ENCODE measurements around the gene SRRT. TPM values are rescaled to one million over a fixed set of nuclear protein-coding genes. Genes with fewer than 3 reads are reported as not detected.

SRRT gene
- total and polyA plus RNA-seq, 2 of the 4 experiments (the other 2 are of a cell fraction), result 41.4 to 93.5 TPM

DNA sequence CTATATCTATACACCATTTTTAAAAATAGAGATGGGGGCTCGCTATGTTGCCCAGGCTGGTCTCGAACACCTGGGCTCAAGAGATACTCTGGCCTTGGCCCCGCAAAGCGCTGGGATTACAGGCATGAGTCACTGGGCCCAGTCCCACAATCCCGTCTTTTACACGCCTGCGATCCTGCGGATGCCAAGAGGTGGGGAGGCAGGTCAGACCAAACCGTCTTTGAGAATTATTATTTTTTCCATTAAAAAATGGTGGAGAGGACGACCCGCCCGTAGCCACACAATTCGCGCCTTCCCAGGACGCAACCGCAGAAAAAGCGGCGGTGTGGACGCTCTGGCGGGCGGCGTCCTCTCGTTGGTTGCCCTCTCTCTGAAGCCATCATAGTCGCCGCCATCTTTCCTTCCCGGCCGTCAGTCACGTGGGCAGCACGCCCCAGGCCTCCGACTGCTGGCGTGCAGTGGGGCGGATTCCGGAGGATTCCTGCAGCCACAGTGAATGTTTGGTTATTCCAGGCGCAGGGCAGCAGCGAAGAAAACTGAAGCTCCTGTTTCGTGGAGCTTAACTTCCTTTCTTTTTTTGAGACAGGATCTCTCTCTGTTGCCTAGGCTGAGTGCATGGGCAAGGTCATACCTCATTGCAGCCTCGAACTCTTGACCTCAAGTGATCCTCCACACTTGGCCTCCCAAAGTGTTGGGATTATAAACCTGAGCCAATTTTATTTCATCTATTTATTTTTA lies 37.6 kb upstream of the SRRT start:
- no peaks in the 10 kb centered on the region for H3K36me3 ChIP-seq (ENCODE audit: control insufficient read depth, insufficient read depth, low read length)
- peak overlapping the region; percentile 93 for H3K23ac ChIP-seq (ENCODE audit: low read depth, low read length)
- H3K14ac ChIP-seq (replicated peaks; ENCODE audit: low read depth, low read length), result peak overlapping the region; percentile 98
- peak overlapping the region; percentile 93 for H4K91ac ChIP-seq (ENCODE audit: insufficient read depth, low read depth, low read length)
- H3K4me2 ChIP-seq (ENCODE audit: low read depth, low read length), result peak overlapping the region; percentile 82
- ChIA-PET POLR2A (ENCODE audit: unreplicated experiment) (no interaction called here), CTCF (no interaction called here)
- H3K4me3 ChIP-seq (ENCODE audit: insufficient read depth, low read depth, low read length), result peak overlapping the region; percentile 33
- H3K4me1 ChIP-seq (ENCODE audit: control insufficient read depth, insufficient read depth, low read length), result no peaks in the 10 kb centered on the region
- no peaks in the 10 kb centered on the region; a peak in 1 of 4 replicates for H3K79me1 ChIP-seq (ENCODE audit: low read depth in 1 of 2, low read length in 2 of 2)
- peak overlapping the region; percentile 48 for H2BK120ac ChIP-seq (ENCODE audit: low read depth, low read length)
- in situ Hi-C loops (cut with MboI; ENCODE audit: low sequenced_read_pairs) (no loop called here), dilution Hi-C loops (cut with HindIII; ENCODE audit: low sequenced_read_pairs, unreplicated experiment) (no loop called here), intact Hi-C loops (cut with micrococcal nuclease) (loop anchor here (2.0 to 10.0 kb wide), 3 partner anchors 30 to 252 kb away; partner anchors contain the start of genes FBXO24, LRCH4 and TRIP6)
- ATAC-seq (ENCODE audit: low read depth) (peak; percentile 100), DNase-seq (peak; percentile 90)
- H3K4ac ChIP-seq (ENCODE audit: low read depth, low read length), result peak overlapping the region; percentile 97
- no peak overlapping the region; the same call in 2 of the 3 replicates for H2BK15ac ChIP-seq (ENCODE audit: low read depth, low read length)
- no peaks in the 10 kb centered on the region for H3K27me3 ChIP-seq (ENCODE audit: control insufficient read depth, insufficient read depth, low read length)
- H3K18ac ChIP-seq (ENCODE audit: low read depth, low read length), result peak overlapping the region; percentile 77
- H2AK5ac ChIP-seq (ENCODE audit: low read depth, low read length), result peak overlapping the region; percentile 83
- H2BK5ac ChIP-seq (ENCODE audit: low read depth, low read length, poor library complexity, severe bottlenecking), result peak overlapping the region; percentile 92
- BruUV-seq (replicated peaks), result no TSS peak
- H4K20me1 ChIP-seq (ENCODE audit: insufficient read depth, low read length), result no peaks in the 10 kb centered on the region
- peak overlapping the region; percentile 71 for H3K9ac ChIP-seq (ENCODE audit: low read depth, low read length)
- H3K9me3 ChIP-seq (ENCODE audit: control insufficient read depth, insufficient read depth, low read length), result no peaks in the 10 kb centered on the region
- 5% methylated on average over 20 of the region's 37 CpGs; no CpG with 5 or more reads in 1 of the 2 experiments for WGBS, 2 experiments (ENCODE audit: extremely low coverage in 2 of 2, insufficient read length in 1 of 2)
- no peaks in the 10 kb centered on the region; the same call in 1 of the 2 replicates for H3K9me1 ChIP-seq (ENCODE audit: insufficient read depth, low read length)
- peak overlapping the region; percentile 87 for H3K27ac ChIP-seq (ENCODE audit: insufficient read depth, low read length)
- peak overlapping the region; percentile 88 for H2AK9ac ChIP-seq (replicated peaks; ENCODE audit: low read depth, low read length, poor library complexity)
- H3K56ac ChIP-seq (ENCODE audit: extremely low read depth, insufficient read depth, low read length), result peak overlapping the region; percentile 81
- peak overlapping the region; percentile 96 for H4K5ac ChIP-seq (ENCODE audit: low read depth, low read length)
- H4K8ac ChIP-seq (ENCODE audit: low read depth in 2 of 2, low read length in 2 of 2), result peak overlapping the region; percentile 95 to 99
- H2AFZ ChIP-seq (replicated peaks; ENCODE audit: low read length, poor library complexity), result peak overlapping the region; percentile 91
- peak overlapping the region; percentile 53; the same call in 1 of the 2 replicates for H2BK20ac ChIP-seq (ENCODE audit: low read depth, low read length)
- TF ChIP-seq RAD21 (IDR thresholded peaks at IDR 0.05; ENCODE audit: low read length), result no peak
- no peak for TF ChIP-seq RCOR1 (IDR thresholded peaks at IDR 0.05; ENCODE audit: insufficient replicate concordance, low read length)
- TF ChIP-seq CHD1 (IDR thresholded peaks at IDR 0.05; ENCODE audit: low read depth, low read length), result no peak
- peak; percentile 92 for TF ChIP-seq BHLHE40 (IDR thresholded peaks at IDR 0.05; ENCODE audit: low read depth, low read length)
- no peak for TF ChIP-seq NFE2L2 (IDR thresholded peaks at IDR 0.05; ENCODE audit: low read depth, low read length)
- peak; percentile 81; the same call in 1 of the 2 replicates for TF ChIP-seq MXI1 (IDR thresholded peaks at IDR 0.05; ENCODE audit: borderline replicate concordance, low read depth, low read length)
- TF ChIP-seq FOS (IDR thresholded peaks at IDR 0.05; ENCODE audit: low read depth, low read length), result 0 out of 2 replicates have a peak, but pooled peaks have one; percentile 8
- no peak; the same call in 1 of the 2 replicates for TF ChIP-seq MAZ (IDR thresholded peaks at IDR 0.05; ENCODE audit: borderline replicate concordance, low read depth, low read length)
- no peak for TF ChIP-seq SMC3 (IDR thresholded peaks at IDR 0.05; ENCODE audit: low read depth, low read length)
- no peak for TF ChIP-seq MAFK (IDR thresholded peaks at IDR 0.05; ENCODE audit: low read depth, low read length)
- no peak for TF ChIP-seq POLR2A (IDR thresholded peaks at IDR 0.05; ENCODE audit: low read depth, low read length)
- TF ChIP-seq, protein P1, sequence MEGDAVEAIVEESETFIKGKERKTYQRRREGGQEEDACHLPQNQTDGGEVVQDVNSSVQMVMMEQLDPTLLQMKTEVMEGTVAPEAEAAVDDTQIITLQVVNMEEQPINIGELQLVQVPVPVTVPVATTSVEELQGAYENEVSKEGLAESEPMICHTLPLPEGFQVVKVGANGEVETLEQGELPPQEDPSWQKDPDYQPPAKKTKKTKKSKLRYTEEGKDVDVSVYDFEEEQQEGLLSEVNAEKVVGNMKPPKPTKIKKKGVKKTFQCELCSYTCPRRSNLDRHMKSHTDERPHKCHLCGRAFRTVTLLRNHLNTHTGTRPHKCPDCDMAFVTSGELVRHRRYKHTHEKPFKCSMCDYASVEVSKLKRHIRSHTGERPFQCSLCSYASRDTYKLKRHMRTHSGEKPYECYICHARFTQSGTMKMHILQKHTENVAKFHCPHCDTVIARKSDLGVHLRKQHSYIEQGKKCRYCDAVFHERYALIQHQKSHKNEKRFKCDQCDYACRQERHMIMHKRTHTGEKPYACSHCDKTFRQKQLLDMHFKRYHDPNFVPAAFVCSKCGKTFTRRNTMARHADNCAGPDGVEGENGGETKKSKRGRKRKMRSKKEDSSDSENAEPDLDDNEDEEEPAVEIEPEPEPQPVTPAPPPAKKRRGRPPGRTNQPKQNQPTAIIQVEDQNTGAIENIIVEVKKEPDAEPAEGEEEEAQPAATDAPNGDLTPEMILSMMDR (conservative IDR thresholded peaks at IDR 0.05; ENCODE audit: low read depth, low read length), result no peak
- TF ChIP-seq, protein P2, sequence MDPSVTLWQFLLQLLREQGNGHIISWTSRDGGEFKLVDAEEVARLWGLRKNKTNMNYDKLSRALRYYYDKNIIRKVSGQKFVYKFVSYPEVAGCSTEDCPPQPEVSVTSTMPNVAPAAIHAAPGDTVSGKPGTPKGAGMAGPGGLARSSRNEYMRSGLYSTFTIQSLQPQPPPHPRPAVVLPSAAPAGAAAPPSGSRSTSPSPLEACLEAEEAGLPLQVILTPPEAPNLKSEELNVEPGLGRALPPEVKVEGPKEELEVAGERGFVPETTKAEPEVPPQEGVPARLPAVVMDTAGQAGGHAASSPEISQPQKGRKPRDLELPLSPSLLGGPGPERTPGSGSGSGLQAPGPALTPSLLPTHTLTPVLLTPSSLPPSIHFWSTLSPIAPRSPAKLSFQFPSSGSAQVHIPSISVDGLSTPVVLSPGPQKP (IDR thresholded peaks at IDR 0.05; ENCODE audit: borderline replicate concordance, low read depth, low read length), result no peak
- no peak for TF ChIP-seq CEBPB (IDR thresholded peaks at IDR 0.05; ENCODE audit: low read depth, low read length)
- no peak for TF ChIP-seq RFX5 (IDR thresholded peaks at IDR 0.05; ENCODE audit: low read depth, low read length)
